T follicular helper cell (primary cell): ENCODE measurements around the gene SCG3.

Experiments used
- DNase-seq: peaks from one replicate; pipeline ENCODE4 v3.0.0-alpha.2; 2020; ENCODE audit warnings: low read depth

Gene SCG3

DNA sequence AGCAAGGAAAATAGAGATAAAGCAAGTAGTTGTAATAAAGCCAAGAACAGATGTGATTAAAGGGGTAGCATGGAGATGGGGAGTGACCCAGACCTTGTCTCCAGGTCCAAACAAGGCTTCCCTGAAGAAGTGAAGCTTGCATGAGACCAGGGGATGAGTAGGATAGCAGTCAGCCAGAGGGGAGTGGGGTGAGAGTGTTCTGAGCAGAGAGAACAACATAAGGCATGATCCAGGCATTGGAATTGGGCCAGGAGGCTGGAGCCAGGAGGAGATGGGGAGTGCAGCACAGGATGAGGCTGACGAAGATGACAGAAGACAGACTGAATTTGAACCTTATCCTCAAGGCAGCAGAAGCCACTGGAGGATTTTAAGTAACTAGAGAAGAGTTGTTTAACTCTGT, 77.3 kb downstream of the SCG3 start:
- DNase-seq = no peak

DNA sequence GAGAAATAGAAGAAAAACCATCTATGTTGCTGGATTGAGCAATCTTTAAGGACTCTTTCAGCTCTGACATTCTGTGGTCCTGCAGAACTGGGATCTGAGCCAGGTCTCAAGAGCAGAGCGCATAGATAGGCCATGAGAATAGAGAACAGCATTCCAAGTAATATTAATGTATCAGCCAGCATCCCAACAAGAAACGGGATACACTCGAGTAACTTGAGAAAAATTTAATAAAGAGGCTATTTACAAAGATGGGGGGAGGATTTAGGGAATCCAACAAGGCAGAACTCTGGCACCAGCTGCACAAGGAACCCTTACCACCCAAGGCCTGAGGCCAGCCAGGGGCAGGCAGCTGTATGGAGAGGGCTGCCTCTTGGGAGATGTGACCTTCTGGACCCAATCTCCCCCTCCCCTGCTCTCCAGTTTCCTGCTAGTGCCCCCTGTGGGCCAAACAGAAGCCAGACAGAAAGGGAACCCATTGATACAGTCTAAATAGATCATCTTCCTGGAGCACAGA, 78.3 kb downstream of the SCG3 start:
- no peak for DNase-seq

DNA sequence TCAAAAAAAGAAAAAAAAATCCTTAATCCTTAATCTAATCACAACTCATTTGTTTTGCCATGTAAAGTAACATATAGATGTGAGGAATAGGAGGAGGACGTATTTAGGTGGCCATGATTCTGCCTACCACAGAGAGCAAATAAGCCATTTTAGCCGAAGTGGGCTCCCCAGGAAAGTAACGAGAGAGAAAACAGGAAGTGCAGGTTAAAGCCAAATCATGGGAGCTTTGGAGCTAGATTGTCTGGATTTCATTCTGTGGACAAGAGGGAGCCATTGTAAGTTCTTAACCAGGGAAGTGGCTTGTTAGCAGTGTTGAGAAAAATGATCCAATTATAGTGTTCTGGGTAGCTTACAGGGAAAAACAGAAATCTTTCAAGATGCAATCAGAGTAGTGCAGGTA, 79.5 kb downstream of the SCG3 start:
- DNase-seq = no peak

DNA sequence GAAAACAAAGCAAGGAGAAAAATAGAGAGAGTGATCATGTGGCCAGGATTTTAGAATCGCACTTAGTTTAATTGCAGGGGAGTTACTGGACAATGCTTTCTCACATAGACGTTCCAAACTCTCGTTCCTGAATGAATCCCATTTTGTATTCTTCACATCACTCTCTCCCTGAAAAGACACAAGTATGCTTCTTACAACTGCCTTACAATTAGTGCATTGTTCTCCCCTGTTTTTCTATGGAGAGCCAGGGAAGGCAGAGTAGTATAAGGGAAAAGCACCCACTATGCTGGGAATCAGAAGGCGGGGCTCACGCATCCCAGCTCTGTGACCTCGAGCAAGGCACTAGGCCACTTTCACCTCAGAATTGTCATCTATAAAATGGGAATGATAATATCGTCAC, 84.4 kb downstream of the SCG3 start:
- DNase-seq = no peak

GRCh38 chr15:51766341-51766740, 85.0 kb downstream of the SCG3 start:
- no peak for DNase-seq

DNA sequence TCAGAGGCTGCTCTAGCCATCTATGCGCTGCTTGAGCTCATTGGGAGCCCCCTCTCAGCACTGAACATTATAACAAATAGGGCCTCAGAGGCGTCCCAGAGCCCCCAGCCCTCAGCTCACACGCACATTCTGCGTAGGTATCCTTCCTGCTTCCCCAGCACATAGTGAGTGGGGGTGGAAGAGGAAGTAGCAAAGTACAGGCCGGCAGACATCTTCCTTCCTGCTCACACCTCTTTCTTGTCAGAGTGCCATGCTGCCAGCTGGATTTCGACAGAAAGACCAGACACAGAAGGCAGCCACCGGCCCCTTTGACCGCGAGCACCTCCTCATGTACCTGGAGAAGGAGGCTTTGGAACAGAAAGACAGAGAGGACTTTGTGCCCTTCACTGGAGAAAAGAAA, 86.7 kb downstream of the SCG3 start:
- no peak for DNase-seq
